Right atrium auricular region (tissue), 2 donors: ENCODE results near the gene KCNQ1. TPM values are rescaled to one million over a fixed set of nuclear protein-coding genes. Genes with fewer than 3 reads are reported as not detected.

ENCODE experiments used
- DNase-seq: peaks from one replicate; pipeline ENCODE4 v3.0.0-alpha.2; 2019; ENCODE audit warnings: low spot score
- H3K27ac ChIP-seq, 2 donors: fragments of 200-600 bp; sonication (generic); 1 replicate in 1 of 2; 2 replicates in 1 of 2; pipeline ENCODE4 v1.5.1; 2016 to 2019
- H3K27me3 ChIP-seq, 2 donors: fragments of 200-600 bp; sonication (generic); one replicate each; pipeline versions ENCODE4 v1.5.1 to v1.6.0; 2017 to 2019
- H3K36me3 ChIP-seq: fragments of 200-600 bp; sonication (generic); one replicate; pipeline ENCODE4 v1.5.1; 2016
- H3K4me1 ChIP-seq, 2 donors: fragments of 200-600 bp; sonication (generic); one replicate each; pipeline versions ENCODE4 v1.5.1 to v1.6.0; 2017 to 2019
- H3K4me3 ChIP-seq, 2 donors: fragments of 200-600 bp; sonication (generic); 1 replicate in 1 of 2; 2 replicates in 1 of 2; pipeline ENCODE4 v1.5.1; 2017 to 2019; ENCODE audit warnings: mild to moderate bottlenecking in 1 of 2, moderate library complexity in 1 of 2
- H3K9me3 ChIP-seq, 2 donors: fragments of 200-600 bp; sonication (generic); one replicate each; pipeline ENCODE4 v1.5.1; 2019
- total RNA-seq, 2 donors: library from RNA; depleted of rRNA; stranded (reverse); fragments of >200 nt; gene quantifications; one replicate each; pipeline ENCODE4 v1.1.0, GENCODE V29; 2016
- TF ChIP-seq, protein P1 (sequence below), 2 donors: fragments of 200-600 bp; sonication (generic); IDR thresholded peaks; one replicate each; pipeline ENCODE4 v1.5.1; 2019; ENCODE audit warnings: antibody characterized with exemption in 2 of 2

The KCNQ1 gene
- total RNA-seq, 2 donors from 2014 or later, result 12.7 to 25.1 TPM

DNA sequence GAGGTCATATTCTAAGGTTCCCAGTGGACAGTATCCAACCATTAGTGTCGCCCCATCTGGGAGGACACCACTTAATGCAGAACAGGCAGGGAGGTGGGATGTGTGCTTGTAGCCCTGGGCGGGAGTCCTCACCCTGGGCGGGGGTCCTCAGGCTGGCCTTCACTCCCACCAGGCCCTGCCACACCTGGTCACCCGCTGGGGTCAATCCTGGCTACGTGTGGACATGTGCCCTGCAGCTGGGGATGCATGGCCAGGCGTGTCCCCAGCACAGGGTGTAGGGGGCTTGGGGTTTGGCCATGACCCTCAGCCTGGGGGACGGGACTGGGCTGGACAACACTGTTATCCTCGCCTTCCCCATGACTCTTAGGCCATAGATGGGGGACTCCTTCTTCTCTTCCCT is 19.3 kb upstream of the KCNQ1 start:
- TF ChIP-seq, protein P1, sequence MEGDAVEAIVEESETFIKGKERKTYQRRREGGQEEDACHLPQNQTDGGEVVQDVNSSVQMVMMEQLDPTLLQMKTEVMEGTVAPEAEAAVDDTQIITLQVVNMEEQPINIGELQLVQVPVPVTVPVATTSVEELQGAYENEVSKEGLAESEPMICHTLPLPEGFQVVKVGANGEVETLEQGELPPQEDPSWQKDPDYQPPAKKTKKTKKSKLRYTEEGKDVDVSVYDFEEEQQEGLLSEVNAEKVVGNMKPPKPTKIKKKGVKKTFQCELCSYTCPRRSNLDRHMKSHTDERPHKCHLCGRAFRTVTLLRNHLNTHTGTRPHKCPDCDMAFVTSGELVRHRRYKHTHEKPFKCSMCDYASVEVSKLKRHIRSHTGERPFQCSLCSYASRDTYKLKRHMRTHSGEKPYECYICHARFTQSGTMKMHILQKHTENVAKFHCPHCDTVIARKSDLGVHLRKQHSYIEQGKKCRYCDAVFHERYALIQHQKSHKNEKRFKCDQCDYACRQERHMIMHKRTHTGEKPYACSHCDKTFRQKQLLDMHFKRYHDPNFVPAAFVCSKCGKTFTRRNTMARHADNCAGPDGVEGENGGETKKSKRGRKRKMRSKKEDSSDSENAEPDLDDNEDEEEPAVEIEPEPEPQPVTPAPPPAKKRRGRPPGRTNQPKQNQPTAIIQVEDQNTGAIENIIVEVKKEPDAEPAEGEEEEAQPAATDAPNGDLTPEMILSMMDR (IDR thresholded peaks at IDR 0.05), result no peak
- no peak for DNase-seq

DNA sequence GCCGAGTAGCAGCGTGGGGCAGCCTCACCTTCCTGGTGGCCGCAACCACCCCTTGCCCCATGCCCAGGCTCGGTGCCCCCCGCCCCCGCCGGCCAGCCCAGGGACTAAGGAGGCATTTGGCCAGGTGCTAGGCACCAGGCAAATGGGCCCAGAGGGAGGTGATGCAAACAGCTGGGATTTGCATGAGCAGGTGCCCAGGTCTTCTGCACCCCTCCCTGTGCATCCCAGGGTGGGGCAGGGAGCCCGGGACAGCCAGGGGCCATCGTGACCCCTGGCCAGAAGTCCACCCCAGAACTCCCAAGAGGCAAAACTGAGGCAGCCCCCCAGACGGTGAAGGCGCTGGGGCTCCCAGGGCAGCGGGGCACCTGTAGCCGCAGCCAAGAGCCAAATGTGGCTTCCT is 18.6 kb upstream of the KCNQ1 start:
- Histone ChIP-seq H3K4me1 (no peaks in the 10 kb centered on the region), H3K27ac (no peak overlapping the region), H3K27me3 (no peaks in the 10 kb centered on the region), H3K4me3 (no peak overlapping the region), H3K9me3 (no peaks in the 10 kb centered on the region), H3K36me3 (no peaks in the 10 kb centered on the region)
- TF ChIP-seq, protein P1 (IDR thresholded peaks at IDR 0.05), result no peak
- no peak for DNase-seq

More for the DNA sequence above, 19.3 kb upstream of the KCNQ1 start:
- H3K4me3 ChIP-seq, result no peak overlapping the region
- H3K36me3 ChIP-seq, result no peaks in the 10 kb centered on the region
- H3K4me1 ChIP-seq, result peaks cover 0 to 5% of the 10 kb centered on the region in 2 donors
- no peak overlapping the region for H3K27ac ChIP-seq
- no peaks in the 10 kb centered on the region for H3K9me3 ChIP-seq
- no peaks in the 10 kb centered on the region for H3K27me3 ChIP-seq

DNA sequence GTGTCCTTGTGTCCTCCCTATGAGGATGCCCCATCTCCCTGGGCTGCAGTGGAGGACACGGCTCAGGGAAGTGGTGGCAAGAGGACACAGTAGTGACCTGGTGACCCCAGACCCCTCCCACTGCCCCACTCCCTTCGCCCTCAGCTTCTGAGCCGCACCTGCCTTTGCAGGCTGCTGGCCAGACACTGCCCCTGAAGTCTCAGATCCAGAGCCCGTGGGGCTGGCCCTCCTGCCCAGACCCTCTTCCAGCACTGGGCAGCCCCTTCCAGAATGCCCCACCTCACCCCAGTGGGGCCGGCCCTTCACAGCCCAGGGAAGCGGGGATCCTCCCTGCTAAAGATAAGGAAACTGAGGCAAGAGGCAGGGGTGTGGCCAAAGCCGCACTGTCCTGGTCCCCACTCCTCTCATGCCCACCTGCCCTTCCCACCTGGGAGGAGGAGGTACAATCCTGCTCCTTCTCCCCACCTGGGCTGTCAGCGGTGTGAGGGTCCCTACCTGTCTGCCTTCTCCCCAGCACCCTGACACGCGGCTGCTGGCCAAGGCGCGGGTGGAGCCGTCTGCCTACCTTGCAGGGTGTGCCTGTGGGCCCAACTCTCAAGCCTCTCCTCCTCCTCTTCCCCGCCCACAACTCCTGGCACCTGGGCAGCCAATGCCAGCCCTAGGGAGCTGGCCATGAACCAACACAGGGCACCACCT is 17.8 kb upstream of the KCNQ1 start:
- TF ChIP-seq, protein P1 (IDR thresholded peaks at IDR 0.05), result no peak
- H3K36me3 ChIP-seq, result no peaks in the 10 kb centered on the region
- DNase-seq, result no peak
- no peaks in the 10 kb centered on the region for H3K27me3 ChIP-seq
- H3K9me3 ChIP-seq, result no peaks in the 10 kb centered on the region
- H3K4me1 ChIP-seq, result no peaks in the 10 kb centered on the region
- no peak overlapping the region for H3K4me3 ChIP-seq
- H3K27ac ChIP-seq, result no peak overlapping the region

DNA sequence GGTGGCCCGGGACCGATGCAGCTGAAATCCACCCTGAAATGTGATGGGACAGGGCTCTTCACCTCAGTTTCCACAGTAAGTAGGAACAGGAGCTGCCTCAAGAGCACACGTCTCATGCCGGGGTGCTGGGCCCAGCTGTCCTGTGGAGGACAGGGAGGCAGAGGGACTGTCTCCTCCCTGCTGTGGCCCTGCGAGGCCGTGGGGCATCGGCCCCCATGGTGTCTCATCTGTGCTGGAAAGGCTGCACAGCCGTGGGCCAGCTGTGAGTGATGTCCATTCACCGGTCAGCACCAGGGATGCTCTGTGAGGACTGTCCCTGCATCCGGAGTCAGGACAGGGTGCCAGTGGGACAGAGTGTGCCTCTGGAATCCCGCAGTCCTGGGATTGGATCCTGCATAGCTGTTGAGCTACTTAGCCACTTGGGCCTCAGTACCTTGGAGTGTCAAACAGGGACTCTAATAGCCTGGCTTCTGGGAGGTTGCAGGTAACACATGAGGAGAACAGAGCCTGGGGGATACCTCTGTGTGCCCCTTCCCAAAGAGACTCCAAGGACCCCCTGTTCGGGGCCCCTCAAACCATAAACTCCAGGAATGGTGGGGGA is 17.0 kb upstream of the KCNQ1 start:
- Histone ChIP-seq H3K27ac (no peak overlapping the region), H3K27me3 (no peaks in the 10 kb centered on the region), H3K9me3 (no peaks in the 10 kb centered on the region), H3K4me3 (no peak overlapping the region), H3K36me3 (no peaks in the 10 kb centered on the region), H3K4me1 (no peaks in the 10 kb centered on the region)
- TF ChIP-seq, protein P1 (IDR thresholded peaks at IDR 0.05), result no peak
- DNase-seq, result no peak

DNA sequence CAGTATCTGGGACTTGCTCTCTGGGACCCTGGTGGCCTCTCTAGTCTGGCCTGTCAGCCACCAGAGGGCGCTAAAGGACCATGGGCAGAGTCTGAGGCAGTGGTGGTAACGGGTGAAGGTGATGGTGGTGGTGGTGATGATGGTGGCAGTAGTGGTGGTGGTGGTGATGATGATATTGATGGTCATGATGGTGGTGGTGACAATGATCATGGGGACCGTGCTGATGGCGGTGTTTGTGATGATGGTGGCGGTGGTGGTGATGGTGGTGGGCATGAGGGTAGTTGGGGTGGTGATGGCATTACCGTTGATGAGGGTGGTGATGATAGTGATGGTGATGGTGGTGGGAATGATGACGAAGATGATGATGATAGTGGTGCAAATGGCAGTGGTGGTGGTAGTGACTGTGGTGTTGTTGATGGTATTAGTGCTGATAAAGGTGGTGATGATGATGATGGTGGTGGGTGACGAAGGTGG is 16.4 kb upstream of the KCNQ1 start:
- no peaks in the 10 kb centered on the region for H3K4me1 ChIP-seq
- DNase-seq, result peak; percentile 67
- no peak overlapping the region for H3K4me3 ChIP-seq
- H3K27ac ChIP-seq, result no peak overlapping the region
- no peaks in the 10 kb centered on the region for H3K36me3 ChIP-seq
- no peaks in the 10 kb centered on the region for H3K27me3 ChIP-seq
- H3K9me3 ChIP-seq, result no peaks in the 10 kb centered on the region
- TF ChIP-seq, protein P1 (IDR thresholded peaks at IDR 0.05), result peak; percentile 78 to 94
